Measurements from ENCODE around the gene KIR2DL4.
"Not testable (repeated sequence)": the region's sequence is repeated elsewhere in the genome, so short reads cannot be mapped to it uniquely, and the experiment has no call there.

The KIR2DL4 gene

GRCh38 chr19:54803410-54803809 is at the start of gene KIR2DL4:
KIR2DL4 (plus strand) TSS chr19:54803610; CDS start chr19:54803652, 42 bp downstream.
- DNase-seq, result no peak

DNA sequence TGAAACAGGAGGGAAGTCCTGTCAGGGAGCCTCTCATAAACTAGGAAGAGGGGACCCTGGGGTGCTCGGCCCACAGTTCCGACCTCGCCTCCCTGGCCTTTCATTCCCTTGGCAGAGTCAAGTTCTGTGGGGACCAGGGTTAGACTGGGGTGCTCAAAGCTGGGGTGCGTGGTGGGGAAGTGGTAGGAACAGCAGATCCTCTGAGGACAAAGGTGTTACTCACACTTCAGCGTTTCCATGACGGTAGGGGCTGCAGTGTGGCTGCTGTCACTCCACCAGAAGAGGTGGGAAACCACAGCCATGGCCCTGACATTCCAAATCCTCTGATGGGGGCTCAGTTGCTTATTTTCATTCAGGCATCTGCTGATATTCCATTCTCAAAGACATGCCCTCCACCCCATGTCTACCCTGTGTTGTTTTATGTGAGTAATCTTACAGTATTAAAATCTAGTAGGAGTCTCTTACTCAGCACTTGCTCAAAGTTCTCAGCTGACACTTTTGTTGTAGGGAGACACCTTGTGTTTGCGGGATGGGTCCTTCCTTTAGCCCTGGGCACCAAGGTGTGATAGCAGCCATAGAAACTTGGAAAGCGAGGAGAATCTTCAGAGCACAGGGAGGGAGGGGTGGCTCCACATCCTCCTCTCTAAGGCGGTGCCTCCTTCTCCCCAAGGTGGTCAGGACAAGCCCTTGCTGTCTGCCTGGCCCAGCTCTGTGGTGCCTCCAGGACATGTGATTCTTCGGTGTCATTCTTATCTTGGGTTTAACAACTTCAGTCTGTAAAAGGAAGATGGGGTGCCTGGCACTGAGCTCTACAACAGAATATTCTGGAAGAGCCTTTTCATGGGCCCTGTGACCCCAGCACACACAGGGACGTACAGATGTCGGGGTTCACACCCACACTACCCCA is 47.0 kb upstream of the KIR2DL4 start:
- DNase-seq, result not testable (repeated sequence)

DNA sequence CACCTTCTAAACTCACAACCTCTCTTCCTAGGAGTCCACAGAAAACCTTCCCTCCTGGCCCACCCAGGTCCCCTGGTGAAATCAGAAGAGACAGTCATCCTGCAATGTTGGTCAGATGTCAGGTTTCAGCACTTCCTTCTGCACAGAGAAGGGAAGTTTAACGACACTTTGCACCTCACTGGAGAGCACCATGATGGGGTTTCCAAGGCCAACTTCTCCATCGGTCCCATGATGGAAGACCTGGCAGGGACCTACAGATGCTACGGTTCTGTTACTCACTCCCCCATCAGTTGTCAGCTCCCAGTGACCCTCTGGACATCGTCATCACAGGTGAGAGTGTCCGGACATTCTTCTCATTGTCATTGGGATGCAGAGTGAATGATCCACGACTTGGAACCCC is 44.8 kb upstream of the KIR2DL4 start:
- not testable (repeated sequence) for DNase-seq

- not testable (repeated sequence) for DNase-seq
Measured at GRCh38 chr19:54764219-54764618, 39.2 kb upstream of the KIR2DL4 start.

DNA sequence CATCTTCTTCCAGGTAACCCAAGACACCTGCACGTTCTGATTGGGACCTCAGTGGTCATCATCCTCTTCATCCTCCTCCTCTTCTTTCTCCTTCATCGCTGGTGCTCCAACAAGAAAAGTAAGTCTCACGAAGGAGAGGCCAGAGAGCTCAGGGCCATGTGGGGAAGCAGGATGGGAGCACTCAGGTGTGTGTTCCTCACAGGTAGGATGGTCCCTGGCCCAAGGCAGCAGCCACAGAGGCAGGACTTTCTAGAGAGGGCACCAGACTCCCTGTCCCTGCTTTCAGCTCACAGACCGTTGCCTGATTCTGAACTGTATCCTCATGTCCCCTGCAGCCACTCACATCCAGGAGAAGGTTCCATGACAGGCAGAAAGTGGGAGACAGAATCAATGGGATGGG is 36.9 kb upstream of the KIR2DL4 start:
- not testable (repeated sequence) for DNase-seq

DNA sequence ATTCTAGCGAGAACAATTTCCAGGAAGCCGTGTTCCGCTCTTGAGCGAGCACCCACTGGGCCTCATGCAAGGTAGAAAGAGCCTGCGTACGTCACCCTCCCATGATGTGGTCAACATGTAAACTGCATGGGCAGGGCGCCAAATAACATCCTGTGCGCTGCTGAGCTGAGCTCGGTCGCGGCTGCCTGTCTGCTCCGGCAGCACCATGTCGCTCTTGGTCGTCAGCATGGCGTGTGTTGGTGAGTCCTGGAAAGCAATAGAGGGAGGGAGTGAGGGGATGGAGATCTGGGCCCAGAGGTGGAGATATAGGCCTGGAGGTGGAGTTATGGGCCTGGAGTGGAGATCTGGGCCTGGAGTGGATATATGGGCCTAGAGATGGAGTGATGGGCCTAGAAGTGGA is 33.8 kb upstream of the KIR2DL4 start, which contains the start of gene KIR2DL1:
Gene KIR2DL1 (plus strand): TSS at position 148 of the 400 bp plus-strand sequence. CDS start 58 bp downstream, at position 206.
- not testable (repeated sequence) for DNase-seq

DNA sequence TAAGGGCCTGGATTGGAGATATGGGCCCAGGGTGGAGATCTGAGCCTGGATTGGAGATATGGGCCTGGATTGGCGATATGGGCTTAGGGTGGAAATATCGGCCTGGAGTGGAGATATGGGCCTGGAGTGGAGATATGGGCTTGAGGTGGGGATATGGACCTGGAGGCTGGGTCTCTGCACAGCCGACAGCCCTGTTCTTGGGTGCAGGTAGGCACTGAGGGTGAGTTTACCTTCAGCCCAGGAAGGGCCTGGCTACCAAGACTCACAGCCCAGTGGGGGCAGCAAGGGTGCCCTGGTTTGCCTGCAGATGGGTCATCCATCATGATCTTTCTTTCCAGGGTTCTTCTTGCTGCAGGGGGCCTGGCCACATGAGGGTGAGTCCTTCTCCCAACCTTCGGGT is 32.9 kb upstream of the KIR2DL4 start:
- DNase-seq, result not testable (repeated sequence)

DNA sequence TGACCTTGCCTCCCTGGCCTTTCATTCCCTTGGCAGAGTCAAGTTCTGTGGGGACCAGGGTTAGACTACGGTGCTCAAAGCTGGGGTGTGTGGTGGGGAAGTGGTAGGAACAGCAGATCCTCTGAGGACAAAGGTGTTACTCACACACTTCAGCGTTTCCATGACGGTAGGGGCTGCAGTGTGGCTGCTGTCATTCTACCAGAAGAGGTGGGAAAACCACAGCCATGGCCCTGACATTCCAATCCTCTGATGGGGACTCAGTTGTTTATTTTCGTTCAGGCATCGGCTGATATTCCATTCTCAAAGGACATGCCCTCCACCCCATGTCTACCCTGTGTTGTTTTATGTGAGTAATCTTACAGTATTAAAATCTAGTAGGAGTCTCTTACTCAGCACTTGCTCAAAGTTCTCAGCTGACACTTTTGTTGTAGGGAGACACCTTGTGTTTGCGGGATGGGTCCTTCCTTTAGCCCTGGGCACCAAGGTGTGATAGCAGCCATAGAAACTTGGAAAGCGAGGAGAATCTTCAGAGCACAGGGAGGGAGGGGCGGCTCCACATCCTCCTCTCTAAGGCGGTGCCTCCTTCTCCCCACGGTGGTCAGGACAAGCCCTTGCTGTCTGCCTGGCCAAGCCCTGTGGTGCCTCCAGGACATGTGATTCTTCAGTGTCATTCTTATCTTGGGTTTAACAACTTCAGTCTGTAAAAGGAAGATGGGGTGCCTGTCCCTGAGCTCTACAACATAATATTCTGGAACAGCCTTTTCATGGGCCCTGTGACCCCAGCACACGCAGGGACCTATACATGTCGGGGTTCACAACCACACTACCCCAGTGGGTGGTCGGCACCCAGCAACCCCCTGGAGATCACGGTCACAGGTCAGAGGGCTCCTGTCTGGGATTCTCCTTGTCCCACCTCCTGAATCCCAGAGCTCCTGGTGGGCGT is 32.1 kb upstream of the KIR2DL4 start:
- DNase-seq, result not testable (repeated sequence)

GRCh38 chr19:54772666-54773065 is 30.7 kb upstream of the KIR2DL4 start:
- DNase-seq, result not testable (repeated sequence)

GRCh38 chr19:54775095-54775815 is 28.2 kb upstream of the KIR2DL4 start:
- DNase-seq, result not testable (repeated sequence)

DNA sequence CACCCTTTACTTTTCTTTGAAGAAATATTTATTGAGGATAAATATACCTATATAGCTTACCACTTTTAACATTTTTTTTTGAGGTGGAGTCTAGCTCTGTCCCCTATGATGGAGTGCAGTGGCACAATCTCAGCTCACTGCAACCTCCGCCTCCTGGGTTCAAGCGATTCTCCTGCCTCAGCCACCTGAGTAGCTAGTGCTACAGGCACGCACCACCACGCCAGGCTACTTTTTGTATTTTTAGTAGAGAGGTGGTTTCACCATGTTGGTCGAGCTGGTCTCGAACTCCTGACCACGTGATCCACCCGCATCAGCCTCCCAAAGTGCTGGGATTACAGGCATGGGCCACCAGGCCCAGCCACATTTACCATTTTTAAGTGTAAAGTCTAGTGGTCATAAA is 27.6 kb upstream of the KIR2DL4 start:
- DNase-seq, result not testable (repeated sequence)

DNA sequence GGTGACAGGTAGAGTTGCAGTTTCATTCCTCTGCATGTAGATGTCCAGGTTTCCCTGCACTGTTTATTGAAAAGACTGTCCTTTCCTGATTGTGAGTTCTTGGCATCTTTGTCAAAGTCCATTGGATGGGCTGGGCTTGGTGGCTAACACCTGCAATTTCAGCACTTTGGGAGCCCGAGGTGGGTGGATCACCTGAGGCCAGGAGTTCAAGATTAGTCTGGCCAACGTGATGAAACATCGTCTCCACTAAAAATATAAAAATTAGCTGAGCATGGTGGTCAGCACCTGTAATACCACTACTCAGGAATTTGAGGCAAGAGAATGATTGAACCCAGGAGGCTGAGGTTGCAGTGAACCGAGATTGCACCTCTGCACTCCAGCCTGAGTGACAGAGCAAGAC is 25.6 kb upstream of the KIR2DL4 start:
- DNase-seq, result not testable (repeated sequence)

GRCh38 chr19:54778896-54779295 is 24.5 kb upstream of the KIR2DL4 start:
- not testable (repeated sequence) for DNase-seq

- DNase-seq, result not testable (repeated sequence)
Measured at GRCh38 chr19:54782916-54783315, 20.5 kb upstream of the KIR2DL4 start.

- DNase-seq, result not testable (repeated sequence)
Measured at GRCh38 chr19:54786091-54786723, 17.2 kb upstream of the KIR2DL4 start.

GRCh38 chr19:54788154-54788553 is 15.3 kb upstream of the KIR2DL4 start:
- DNase-seq, result not testable (repeated sequence)

- no peak for DNase-seq
Measured at GRCh38 chr19:54790711-54791110, 12.7 kb upstream of the KIR2DL4 start.

DNA sequence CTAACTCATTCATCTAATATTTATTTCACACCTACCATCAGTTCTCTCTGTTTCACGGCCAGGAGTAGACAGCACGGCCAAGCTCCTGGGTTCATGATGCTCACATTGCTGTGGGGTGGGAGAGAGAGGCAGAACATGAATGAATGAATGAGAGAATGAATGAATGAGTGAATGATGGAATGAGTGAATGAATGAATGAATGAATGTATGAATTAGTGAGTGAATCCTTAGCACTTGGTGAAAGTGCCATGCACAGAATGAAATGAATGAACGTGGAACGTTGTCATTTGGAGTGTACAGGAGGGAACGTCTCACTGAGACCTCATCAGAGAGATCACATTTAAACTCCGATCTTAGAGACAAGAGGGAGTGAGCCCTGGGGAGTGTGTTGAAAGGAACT is 11.9 kb upstream of the KIR2DL4 start:
- DNase-seq, result no peak

DNA sequence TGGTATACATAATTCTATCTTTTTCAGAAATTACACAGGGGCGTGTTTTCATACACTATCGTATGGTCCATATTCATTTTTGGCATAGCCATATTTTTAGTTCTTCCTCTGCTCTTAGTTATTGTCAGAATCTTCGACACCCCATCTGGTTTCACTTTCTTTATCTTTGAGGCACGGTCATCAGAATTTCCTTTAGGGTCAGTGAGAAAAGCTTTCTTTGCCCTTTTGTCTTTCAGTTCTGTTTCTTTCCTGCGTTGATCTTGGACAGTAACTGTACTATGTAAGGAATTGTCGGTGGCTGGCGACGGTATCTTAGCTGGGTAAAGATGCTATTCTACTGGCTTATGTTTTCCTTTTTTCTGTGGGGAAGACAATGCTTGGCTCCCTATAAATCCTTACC is 10.6 kb upstream of the KIR2DL4 start:
- no peak for DNase-seq

DNA sequence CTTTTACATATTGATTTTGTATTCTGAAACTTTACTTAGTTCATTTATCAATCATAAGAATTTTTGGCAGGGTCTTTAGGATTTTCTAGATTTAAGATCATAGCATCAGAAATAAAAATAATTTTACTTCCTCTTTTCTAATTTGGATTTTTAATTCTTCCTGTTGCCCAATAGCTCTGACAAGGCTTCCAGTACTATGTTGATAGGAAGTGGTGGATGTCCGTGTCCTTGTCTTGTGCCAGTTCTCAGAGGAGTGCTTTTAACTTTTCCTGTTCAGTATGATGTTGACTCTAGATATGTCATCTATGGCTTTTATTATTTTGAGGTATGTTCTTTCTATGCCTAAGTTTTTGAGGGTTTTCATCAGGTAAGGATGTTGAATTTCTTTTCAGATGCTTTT is 7.7 kb upstream of the KIR2DL4 start:
- DNase-seq, result no peak

- no peak for DNase-seq
Measured at GRCh38 chr19:54804101-54804500, 691 bp downstream of the KIR2DL4 start.

DNA sequence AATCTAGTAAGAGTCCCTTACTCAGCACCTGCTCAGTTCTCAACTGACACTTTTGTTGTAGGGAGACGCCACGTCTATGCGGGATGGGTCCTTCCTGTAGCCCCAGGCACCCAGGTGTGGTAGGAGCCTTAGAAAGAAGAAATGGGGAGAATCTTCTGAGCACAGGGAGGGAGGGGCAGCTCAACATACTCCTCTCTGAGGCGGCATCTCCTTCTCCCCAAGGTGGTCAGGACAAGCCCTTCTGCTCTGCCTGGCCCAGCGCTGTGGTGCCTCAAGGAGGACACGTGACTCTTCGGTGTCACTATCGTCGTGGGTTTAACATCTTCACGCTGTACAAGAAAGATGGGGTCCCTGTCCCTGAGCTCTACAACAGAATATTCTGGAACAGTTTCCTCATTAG is 1.2 kb downstream of the KIR2DL4 start:
- no peak for DNase-seq

Measured in NCI-H1417 (cell line).